ENCODE measurements around the gene PLCB2.

GRCh38 chr15:40295297-40295696 is 12.4 kb downstream of the PLCB2 start:
- TF ChIP-seq CTCF (IDR thresholded peaks at IDR 0.05) (no peak), POLR2AphosphoS5 (IDR thresholded peaks at IDR 0.05) (no peak), POLR2A (IDR thresholded peaks at IDR 0.05) (no peak), EP300 (IDR thresholded peaks at IDR 0.05) (no peak)
